ENCODE results near the gene ABCB4.
A peak's percentile ranks its signal among the peaks of the same experiment; 100 is the strongest.

Gene ABCB4

GRCh38 chr7:87475359-87476178 is at the start of gene ABCB4:
Gene ABCB4, minus strand, starts transcription at chr7:87475680. Its CDS starts 215 bp downstream, at chr7:87475465.
- peak in 2 of 51 donors; percentile 3 to 4 for DNase-seq

- DNase-seq, result no peak
These were observed 43.3 kb upstream of the ABCB4 start for GRCh38 chr7:87518735-87519134.

GRCh38 chr7:87517891-87518290 is 42.4 kb upstream of the ABCB4 start:
- no peak for DNase-seq

GRCh38 chr7:87517136-87517815 is 41.8 kb upstream of the ABCB4 start:
- no peak for DNase-seq

GRCh38 chr7:87513735-87514335 is 38.4 kb upstream of the ABCB4 start:
- DNase-seq, result no peak

GRCh38 chr7:87512906-87513305 is 37.4 kb upstream of the ABCB4 start:
- no peak for DNase-seq

GRCh38 chr7:87511510-87511909 is 36.0 kb upstream of the ABCB4 start:
- no peak for DNase-seq

- DNase-seq, result peak in 6 of 51 donors; percentile 2 to 45 (median 8)
These were observed 35.0 kb upstream of the ABCB4 start for GRCh38 chr7:87510411-87510875.

- DNase-seq, result no peak
These were observed 32.0 kb upstream of the ABCB4 start for GRCh38 chr7:87507446-87507845.

- DNase-seq, result no peak
These were observed 31.0 kb upstream of the ABCB4 start for GRCh38 chr7:87506246-87507180.

GRCh38 chr7:87505557-87506245 is 30.2 kb upstream of the ABCB4 start:
- DNase-seq, result no peak

GRCh38 chr7:87505122-87505521 is 29.6 kb upstream of the ABCB4 start:
- DNase-seq, result no peak

GRCh38 chr7:87499494-87499893 is 24.0 kb upstream of the ABCB4 start:
- no peak for DNase-seq

- DNase-seq, result no peak
These were observed 23.4 kb upstream of the ABCB4 start for GRCh38 chr7:87498893-87499292.

- DNase-seq, result no peak
These were observed 22.0 kb upstream of the ABCB4 start for GRCh38 chr7:87497482-87497881.

- DNase-seq, result no peak
These were observed 19.9 kb upstream of the ABCB4 start for GRCh38 chr7:87495366-87495765.

- DNase-seq, result no peak
These were observed 19.0 kb upstream of the ABCB4 start for GRCh38 chr7:87494454-87494853.

- no peak for DNase-seq
These were observed 7.7 kb upstream of the ABCB4 start for GRCh38 chr7:87483131-87483530.

- DNase-seq, result no peak
These were observed 6.6 kb upstream of the ABCB4 start for GRCh38 chr7:87482115-87482514.

- DNase-seq, result no peak
These were observed 4.9 kb upstream of the ABCB4 start for GRCh38 chr7:87480386-87480785.

GRCh38 chr7:87479951-87480350 is 4.5 kb upstream of the ABCB4 start:
- DNase-seq, result no peak

Data from hypothalamus (tissue), 51 donors.